GM21576 (cell line): ENCODE data around the gene HOXD12.

Experiments
- ATAC-seq: cut with Tn5 transposase; IDR thresholded peaks from one replicate; pipeline ENCODE4 v1.9.1; 2021; ENCODE audit warnings: mild to moderate bottlenecking, moderate library complexity; ENCODE audit not compliant: unreplicated experiment

HOXD12 gene

GRCh38 chr2:176099728-176100546 lies at the start of gene HOXD12:
HOXD12 (plus strand) TSS chr2:176099795; CDS start chr2:176099802, 7 bp downstream.
- ATAC-seq = no peak

GRCh38 chr2:176056406-176056805 lies 43.2 kb upstream of the HOXD12 start:
- no peak for ATAC-seq

GRCh38 chr2:176063958-176064357 lies 35.6 kb upstream of the HOXD12 start:
- ATAC-seq = no peak

- no peak for ATAC-seq
Measured at GRCh38 chr2:176066645-176067588, 32.7 kb upstream of the HOXD12 start.

- ATAC-seq = no peak
Measured at GRCh38 chr2:176067589-176068418, 31.8 kb upstream of the HOXD12 start.

- ATAC-seq = no peak
Measured at GRCh38 chr2:176068419-176068832, 31.2 kb upstream of the HOXD12 start.

- no peak for ATAC-seq
Measured at GRCh38 chr2:176071330-176072291, 28.0 kb upstream of the HOXD12 start.

GRCh38 chr2:176072292-176072669 lies 27.3 kb upstream of the HOXD12 start:
- ATAC-seq = no peak

- ATAC-seq = no peak
Measured at GRCh38 chr2:176072951-176073904, 26.4 kb upstream of the HOXD12 start.

- ATAC-seq = no peak
Measured at GRCh38 chr2:176074919-176075425, 24.6 kb upstream of the HOXD12 start.

- no peak for ATAC-seq
Measured at GRCh38 chr2:176075481-176075880, 24.1 kb upstream of the HOXD12 start.

GRCh38 chr2:176076063-176076462 lies 23.5 kb upstream of the HOXD12 start:
- ATAC-seq = no peak

GRCh38 chr2:176076796-176077195 lies 22.8 kb upstream of the HOXD12 start:
- ATAC-seq = no peak

- no peak for ATAC-seq
Measured at GRCh38 chr2:176078541-176079284, 20.9 kb upstream of the HOXD12 start.

- no peak for ATAC-seq
Measured at GRCh38 chr2:176079285-176079830, 20.2 kb upstream of the HOXD12 start.

GRCh38 chr2:176079831-176080539 lies 19.6 kb upstream of the HOXD12 start:
- ATAC-seq = no peak
